MG63 (cell line): Measurements from ENCODE around the gene ASB1. TPM values are rescaled to one million over a fixed set of nuclear protein-coding genes. Genes with fewer than 3 reads are reported as not detected.

Experiments
- DNase-seq: peaks from one replicate; pipeline ENCODE4 v3.0.0-alpha.2; 2020
- H3K27me3 ChIP-seq: fragments of 250-450 bp; sonication (Bioruptor Pico); 2 replicates; pipeline ENCODE4 v1.5.1; 2020; ENCODE audit warnings: mild to moderate bottlenecking, moderate library complexity
- H3K36me3 ChIP-seq: fragments of 250-450 bp; sonication (Bioruptor Pico); 2 replicates; pipeline ENCODE4 v1.5.1; 2020; ENCODE audit warnings: mild to moderate bottlenecking, moderate library complexity
- H3K4me3 ChIP-seq: fragments of 250-450 bp; sonication (Bioruptor Pico); 2 replicates; pipeline ENCODE4 v1.5.1; 2020; ENCODE audit warnings: mild to moderate bottlenecking, moderate library complexity
- H3K9me3 ChIP-seq: fragments of 250-450 bp; sonication (Bioruptor Pico); 2 replicates; pipeline ENCODE4 v1.5.1; 2020; ENCODE audit warnings: mild to moderate bottlenecking, moderate library complexity
- total RNA-seq: library from RNA; depleted of rRNA; stranded (reverse); fragments of >200 nt; shearing (Covaris generic); gene quantifications from 2 replicates; pipeline ENCODE4 v1.2.3, GENCODE V29; 2014; ENCODE audit warnings: low replicate concordance; rRNA removed

The ASB1 gene
- total RNA-seq, 1 experiment from 2014 or later, result 36.1 TPM

DNA sequence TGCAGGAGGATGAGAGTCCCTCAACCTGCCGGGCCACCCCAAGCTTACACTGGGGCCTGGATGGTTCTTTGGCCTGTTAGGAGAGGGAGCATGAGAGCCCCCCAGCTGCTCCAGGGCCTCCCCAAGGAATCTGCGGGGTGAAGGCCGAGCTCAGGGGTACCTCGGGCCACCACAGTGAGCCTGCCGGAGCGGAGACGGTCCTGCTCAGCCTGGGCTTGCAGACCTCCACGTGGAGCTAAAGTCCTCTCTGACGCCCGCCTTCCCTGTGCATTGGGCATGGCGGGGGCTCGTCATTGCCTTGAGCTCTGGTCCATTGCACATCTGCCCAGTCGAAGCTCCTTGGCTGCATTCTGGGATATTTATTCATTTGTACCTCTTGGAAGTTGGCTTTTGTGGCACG lies 62.7 kb downstream of the ASB1 start:
- no peak for DNase-seq
- Histone ChIP-seq H3K4me3 (no peak overlapping the region), H3K9me3 (no peaks in the 10 kb centered on the region), H3K36me3 (no peaks in the 10 kb centered on the region), H3K27me3 (no peaks in the 10 kb centered on the region)

DNA sequence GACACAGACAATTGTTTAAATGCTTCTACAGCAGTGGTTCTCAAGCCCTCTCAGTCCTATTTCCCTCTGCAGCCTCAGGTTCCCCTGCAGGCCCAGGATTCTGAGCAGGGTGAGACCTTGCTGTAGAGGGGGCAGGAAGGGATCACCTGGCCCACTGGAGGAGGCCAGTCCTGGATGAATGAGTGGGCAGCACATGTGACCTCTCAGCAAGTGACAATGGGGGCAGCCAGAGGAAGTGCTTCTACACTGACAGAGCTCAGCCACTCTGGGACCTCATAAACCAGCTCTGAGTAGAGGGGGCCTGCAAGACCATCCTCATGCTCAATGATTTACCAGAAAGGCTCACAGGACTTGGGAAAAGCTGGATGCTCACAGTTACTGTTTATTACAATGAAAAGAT lies 63.2 kb downstream of the ASB1 start:
- no peaks in the 10 kb centered on the region for H3K36me3 ChIP-seq
- H3K4me3 ChIP-seq, result no peak overlapping the region
- H3K9me3 ChIP-seq, result no peaks in the 10 kb centered on the region
- DNase-seq, result no peak
- no peaks in the 10 kb centered on the region for H3K27me3 ChIP-seq

DNA sequence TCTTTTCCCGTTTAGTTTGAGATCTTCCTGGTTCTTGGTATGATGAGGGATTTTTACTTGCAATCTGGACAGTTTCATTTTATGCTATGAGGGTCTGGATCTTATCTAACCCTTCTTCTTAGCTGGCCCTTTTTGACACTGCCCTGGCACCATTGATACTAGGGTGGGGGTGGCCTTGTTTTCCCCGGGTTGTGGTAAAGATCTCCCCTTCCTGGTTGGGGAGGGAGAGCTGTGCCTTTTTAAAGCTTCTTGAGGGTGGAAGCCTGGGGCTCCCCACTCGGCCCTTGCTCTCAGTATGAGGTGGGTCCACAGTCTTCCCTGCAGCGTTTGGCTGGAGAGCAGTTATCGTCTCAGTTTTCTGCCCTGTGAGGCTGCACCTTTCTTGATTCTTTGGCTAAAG lies 66.1 kb downstream of the ASB1 start:
- H3K9me3 ChIP-seq, result no peaks in the 10 kb centered on the region
- H3K36me3 ChIP-seq, result no peaks in the 10 kb centered on the region
- H3K4me3 ChIP-seq, result no peak overlapping the region
- DNase-seq, result no peak
- no peaks in the 10 kb centered on the region for H3K27me3 ChIP-seq

DNA sequence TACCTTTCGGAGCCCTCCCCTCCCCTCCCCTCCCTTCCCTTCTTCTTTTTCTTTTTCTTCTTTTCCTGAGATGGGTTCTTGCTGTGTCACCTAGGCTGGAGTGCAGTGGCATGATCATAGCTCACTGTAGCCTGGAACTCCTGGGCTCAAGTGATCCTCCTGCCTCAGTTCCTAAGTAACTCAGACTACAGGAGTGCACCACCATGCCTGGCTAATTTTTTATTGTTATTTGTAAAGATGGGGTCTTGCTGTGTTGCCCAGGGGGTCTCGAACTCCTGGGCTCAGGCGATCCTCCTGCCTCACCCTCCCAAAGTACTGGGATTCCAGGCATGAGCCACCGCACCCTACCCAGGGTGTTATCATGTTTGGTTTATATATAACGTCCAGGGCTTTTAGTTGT lies 66.7 kb downstream of the ASB1 start:
- Histone ChIP-seq H3K4me3 (no peak overlapping the region), H3K27me3 (no peaks in the 10 kb centered on the region), H3K9me3 (no peaks in the 10 kb centered on the region), H3K36me3 (no peaks in the 10 kb centered on the region)
- no peak for DNase-seq

DNA sequence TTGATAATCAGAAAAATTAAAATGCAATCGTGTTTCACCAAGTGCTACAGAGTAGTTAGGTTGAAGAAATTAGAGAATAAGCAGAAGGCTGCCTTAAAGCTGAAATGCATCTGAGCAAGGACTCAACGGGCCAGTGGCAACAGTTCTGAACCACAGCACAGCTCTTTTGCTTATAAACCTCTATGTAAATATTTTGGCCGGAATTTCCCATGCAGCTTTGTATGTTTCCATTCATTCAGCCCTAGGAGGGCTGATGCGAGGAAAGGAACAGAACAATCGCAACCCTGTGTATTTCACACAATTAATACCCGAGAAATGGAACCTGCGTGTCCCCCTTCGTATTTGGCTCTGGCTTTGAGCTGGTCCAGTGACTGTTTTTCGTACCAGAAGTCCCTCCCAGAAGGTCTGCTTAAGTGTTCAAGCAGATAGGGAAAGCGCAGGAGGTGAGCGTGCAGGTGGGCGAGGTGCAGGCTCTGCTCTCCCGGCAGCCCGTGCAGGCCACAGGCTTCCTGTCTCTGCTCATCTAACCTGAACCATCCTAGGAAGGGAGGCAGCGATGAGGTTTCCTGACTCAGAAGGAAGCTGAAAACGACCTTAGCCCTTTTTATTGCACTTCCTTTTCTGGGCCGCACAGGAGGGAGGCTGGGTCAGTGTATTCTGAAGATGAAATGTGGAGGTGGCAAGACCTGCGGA lies 67.3 kb downstream of the ASB1 start:
- H3K4me3 ChIP-seq, result no peak overlapping the region
- no peaks in the 10 kb centered on the region for H3K9me3 ChIP-seq
- no peaks in the 10 kb centered on the region for H3K27me3 ChIP-seq
- no peak for DNase-seq
- no peaks in the 10 kb centered on the region for H3K36me3 ChIP-seq

DNA sequence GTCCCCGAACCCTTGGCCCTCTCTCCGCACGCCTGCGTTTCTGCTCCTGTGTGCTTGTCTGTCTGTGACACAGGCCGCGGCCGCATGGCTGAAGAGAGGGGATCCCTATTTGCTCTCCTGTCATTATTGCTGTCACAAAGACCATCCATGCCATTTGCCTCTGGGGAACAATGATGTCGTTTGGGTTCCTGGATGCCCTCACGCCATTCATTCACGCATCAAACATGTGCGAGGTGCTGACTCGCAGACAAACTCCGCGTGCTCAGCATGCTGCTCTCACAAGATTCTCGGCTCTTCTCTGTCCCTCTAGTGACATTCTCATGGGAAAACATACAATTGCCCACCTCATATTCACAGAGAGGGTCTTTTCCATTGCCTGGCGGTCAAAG lies 67.8 kb downstream of the ASB1 start:
- H3K4me3 ChIP-seq, result no peak overlapping the region
- H3K27me3 ChIP-seq, result no peaks in the 10 kb centered on the region
- H3K9me3 ChIP-seq, result no peaks in the 10 kb centered on the region
- no peak for DNase-seq
- H3K36me3 ChIP-seq, result no peaks in the 10 kb centered on the region

DNA sequence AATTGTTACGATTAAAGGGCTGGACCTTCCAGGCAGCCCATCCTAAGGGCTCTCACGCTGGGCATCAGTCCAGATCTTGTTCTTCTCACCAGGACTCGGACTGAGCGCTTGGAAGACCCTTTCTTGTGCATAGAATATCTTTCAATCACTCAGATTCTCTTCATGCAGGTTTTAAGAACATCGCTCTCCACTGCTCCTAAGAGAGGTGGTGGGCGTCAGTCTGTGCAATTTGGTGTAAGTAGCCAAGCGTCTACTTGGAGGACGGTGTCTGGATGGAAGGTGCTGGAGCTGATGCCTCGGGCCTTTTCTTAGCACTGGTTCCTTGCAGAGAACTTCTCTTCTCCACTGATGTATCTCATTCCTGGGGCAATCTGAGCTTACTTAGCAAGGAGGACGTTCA lies 68.7 kb downstream of the ASB1 start:
- no peak for DNase-seq

DNA sequence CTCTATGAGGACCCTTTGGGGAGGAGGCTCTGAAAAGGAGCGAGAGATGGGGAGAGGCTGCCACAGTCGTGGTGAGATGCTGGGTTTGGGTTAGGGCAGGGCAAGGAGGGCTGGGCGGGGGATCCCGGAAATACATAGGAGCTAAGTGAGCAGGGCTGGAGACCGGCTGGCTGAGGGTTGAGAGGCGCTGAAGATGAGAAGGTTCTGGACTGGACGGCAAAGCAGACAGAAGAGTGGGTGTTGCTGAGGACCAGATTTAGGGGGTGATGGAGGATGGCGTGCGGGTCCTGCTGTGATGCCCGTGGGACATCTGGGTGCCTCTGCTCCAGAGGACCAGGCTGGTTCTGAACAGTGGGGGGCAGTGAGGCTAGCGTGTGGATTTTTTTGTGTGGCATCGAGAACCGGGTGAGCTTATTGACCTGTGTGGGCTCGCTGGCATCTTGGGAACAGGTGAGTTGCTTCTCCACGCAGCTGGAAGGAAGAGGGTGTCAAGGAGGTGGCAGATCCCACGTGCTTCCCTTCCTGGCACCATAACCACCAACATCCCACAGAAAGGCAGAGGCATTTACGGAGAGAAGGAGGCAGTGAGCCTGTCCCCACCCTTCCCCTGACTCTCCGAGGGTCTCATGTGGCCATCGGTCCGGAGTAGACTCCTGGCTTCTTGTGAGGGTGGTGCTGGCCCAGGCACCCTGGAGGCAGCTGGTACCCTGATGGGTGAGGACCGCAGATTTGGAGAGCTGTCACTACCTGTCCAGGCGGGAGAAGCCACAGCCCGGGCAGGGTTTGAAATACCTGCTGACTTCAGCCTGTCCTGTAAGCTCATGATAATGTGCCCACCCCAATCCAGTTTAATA lies 70.3 kb downstream of the ASB1 start:
- Histone ChIP-seq H3K9me3 (no peaks in the 10 kb centered on the region), H3K36me3 (no peaks in the 10 kb centered on the region), H3K4me3 (no peak overlapping the region), H3K27me3 (no peaks in the 10 kb centered on the region)
- DNase-seq, result no peak

More for the DNA sequence above, 68.7 kb downstream of the ASB1 start:
- no peaks in the 10 kb centered on the region for H3K9me3 ChIP-seq
- H3K36me3 ChIP-seq, result no peaks in the 10 kb centered on the region
- H3K4me3 ChIP-seq, result no peak overlapping the region
- no peaks in the 10 kb centered on the region for H3K27me3 ChIP-seq

DNA sequence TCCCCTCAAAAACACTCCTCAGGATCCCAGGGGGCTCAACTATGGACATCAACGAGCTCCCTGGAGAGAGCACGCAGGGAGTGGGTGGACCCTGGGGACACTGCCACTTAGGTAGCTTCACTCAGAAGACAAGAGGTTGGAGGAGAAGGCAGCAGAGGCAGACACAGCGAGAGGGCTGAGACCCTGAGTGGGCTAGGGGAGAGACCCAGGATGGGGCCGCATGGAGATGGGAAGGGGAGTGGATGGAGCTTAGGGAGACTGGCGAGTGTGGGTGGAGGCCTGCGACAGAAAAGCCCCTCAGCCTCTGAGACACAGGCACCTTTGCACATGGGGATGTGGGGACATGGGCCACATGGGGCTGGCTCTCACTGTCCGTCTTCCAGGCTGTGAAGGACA lies 70.9 kb downstream of the ASB1 start:
- Histone ChIP-seq H3K4me3 (no peak overlapping the region), H3K27me3 (no peaks in the 10 kb centered on the region), H3K9me3 (no peaks in the 10 kb centered on the region), H3K36me3 (no peaks in the 10 kb centered on the region)
- DNase-seq, result no peak

DNA sequence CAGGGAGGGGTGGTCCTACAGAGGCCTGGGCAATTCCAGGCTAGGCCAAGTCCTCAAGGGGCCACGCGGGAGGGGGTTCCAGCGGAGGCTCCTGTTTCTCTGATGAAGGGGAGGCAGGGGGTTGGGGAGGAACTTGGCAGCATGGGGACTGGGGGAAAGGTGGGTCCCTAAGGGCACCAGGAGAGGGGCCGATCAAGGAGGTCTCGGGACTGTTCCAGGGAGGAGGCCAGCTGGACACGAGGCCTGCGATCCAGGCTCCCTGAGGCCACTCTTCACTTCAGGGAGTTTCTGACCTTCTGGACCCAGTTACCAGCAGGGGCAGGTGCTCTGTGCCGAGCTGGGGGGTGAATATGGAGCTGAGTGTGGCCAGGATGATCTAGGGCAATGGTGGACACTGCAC lies 71.5 kb downstream of the ASB1 start:
- no peak for DNase-seq
- Histone ChIP-seq H3K9me3 (no peaks in the 10 kb centered on the region), H3K4me3 (no peak overlapping the region), H3K27me3 (no peaks in the 10 kb centered on the region), H3K36me3 (no peaks in the 10 kb centered on the region)

DNA sequence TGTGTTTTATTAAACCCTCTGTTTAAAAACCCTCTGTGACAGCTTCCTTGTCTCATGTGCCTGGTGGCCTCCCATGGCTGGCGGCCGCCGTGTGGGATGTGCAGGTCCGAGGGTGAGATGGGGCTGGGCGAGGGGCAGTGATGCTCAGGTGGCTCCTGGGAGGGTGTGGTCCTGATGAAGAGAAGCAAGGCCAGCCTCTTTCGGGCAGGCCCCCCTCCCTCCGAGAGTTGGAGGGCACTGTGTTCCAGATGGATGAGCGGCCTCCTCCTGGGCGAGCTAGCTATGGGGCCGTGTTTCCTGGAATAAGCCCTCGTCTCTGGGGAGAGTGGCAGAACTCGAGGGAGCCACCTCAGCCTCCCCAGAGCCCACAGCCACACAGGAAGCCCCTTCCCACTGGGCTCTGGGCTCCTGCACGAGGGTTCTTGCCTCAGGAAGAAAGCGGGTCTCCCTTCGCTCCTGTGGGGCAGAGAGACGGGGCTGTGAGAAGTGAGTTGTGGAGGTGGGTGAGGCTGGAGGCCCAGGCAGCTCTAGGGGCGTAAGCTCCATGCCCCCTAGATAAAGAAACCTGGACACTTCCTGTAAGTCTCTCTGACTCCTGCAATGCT lies 72.1 kb downstream of the ASB1 start:
- H3K36me3 ChIP-seq, result no peaks in the 10 kb centered on the region
- H3K27me3 ChIP-seq, result no peaks in the 10 kb centered on the region
- no peak overlapping the region for H3K4me3 ChIP-seq
- no peaks in the 10 kb centered on the region for H3K9me3 ChIP-seq
- no peak for DNase-seq

DNA sequence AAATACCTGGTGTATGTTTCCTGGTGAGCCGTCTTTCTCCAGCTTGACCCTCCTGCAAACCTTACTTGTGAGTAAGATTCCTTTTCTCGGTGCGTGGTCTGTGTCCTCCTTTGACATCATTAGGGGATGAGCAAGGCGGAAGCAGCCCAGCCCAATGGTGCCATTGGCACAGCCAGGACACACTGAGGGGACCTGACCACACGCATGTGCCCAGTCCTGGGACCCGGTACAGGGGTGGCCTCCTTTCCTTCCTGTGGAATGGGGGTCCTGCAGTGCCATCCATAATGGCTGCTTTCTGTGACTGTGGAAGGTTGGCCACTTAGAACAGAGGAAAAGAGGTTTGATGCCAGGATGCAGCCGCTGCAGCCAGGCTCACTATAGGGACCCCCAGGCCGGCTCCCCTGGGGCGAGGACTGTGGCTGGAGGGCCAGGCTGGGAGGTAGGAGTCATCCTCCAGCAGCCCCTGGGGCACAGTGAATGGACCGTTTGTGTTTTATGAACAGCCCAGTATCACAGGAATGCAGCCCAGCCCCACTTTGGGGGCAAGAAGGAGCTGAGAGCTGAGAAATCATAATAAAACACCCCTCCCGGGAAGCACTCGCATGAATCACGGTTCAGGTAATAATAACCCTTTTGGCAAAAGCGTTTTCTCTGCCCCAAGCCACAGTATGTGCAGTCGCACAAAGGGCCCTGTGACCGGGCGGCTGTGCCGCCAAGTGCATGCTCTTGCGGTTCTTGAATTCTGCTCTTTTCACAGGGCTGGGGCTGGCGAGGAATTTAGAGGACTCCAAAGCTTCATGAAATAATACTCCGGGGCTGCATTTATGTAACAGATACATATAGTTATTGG lies 73.2 kb downstream of the ASB1 start:
- no peaks in the 10 kb centered on the region for H3K27me3 ChIP-seq
- no peak for DNase-seq
- H3K9me3 ChIP-seq, result no peaks in the 10 kb centered on the region
- H3K4me3 ChIP-seq, result no peak overlapping the region
- H3K36me3 ChIP-seq, result no peaks in the 10 kb centered on the region

DNA sequence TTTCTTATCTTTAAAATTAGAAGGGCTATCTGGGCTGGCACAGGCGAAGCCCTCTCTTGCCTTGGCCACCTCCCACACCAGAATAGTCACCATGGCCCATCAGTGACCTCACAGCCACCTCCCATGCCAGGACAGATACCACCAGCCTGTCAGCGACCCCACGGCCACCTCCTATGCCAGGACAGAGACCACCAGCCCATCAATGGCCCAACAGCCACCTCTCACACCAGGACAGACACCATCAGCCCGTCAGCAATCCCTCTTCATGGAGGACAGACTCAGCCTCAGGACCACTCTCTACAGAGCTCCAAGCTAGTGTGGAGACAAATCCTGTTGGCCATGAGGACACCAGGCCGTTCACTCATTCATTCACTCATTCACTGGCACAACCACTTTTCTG lies 74.6 kb downstream of the ASB1 start:
- Histone ChIP-seq H3K36me3 (no peaks in the 10 kb centered on the region), H3K4me3 (no peak overlapping the region), H3K9me3 (no peaks in the 10 kb centered on the region), H3K27me3 (no peaks in the 10 kb centered on the region)
- DNase-seq, result no peak

Other genes starting within 250 kb of the ASB1 start
- gene ILKAP, start 223.2 kb upstream of the ASB1 start, total RNA-seq, result 59.6 and 69.4 TPM in 2 replicates
- gene HES6, start 186.9 kb upstream of the ASB1 start, total RNA-seq, result 23.5 and 30.4 TPM in 2 replicates
- gene PER2, start 138.3 kb upstream of the ASB1 start, total RNA-seq, result 0.54 and 0.72 TPM in 2 replicates
- gene TRAF3IP1, start 106.4 kb upstream of the ASB1 start, total RNA-seq, result 3.3 and 3.8 TPM in 2 replicates